Mesothelial cell of epicardium (in vitro differentiated cells): Measurements from ENCODE around the gene DGKQ. TPM values are rescaled to one million over a fixed set of nuclear protein-coding genes. Genes with fewer than 3 reads are reported as not detected.
"Not testable (repeated sequence)": the region's sequence is repeated elsewhere in the genome, so short reads cannot be mapped to it uniquely, and the experiment has no call there.

Source experiments
- DNase-seq, 2 experiments: peaks; one replicate each; pipeline ENCODE4 v3.0.0; 2021; ENCODE audit warnings: low spot score in 2 of 2; ENCODE audit not compliant: unreplicated experiment in 2 of 2
- H3K27ac Mint-ChIP-seq: 2 replicates; pipeline ENCODE4 v1.8.0; 2021; ENCODE audit warnings: mixed read lengths
- H3K27me3 Mint-ChIP-seq: 2 replicates; pipeline ENCODE4 v1.8.0; 2021; ENCODE audit warnings: low read depth, mixed read lengths
- H3K36me3 Mint-ChIP-seq: 2 replicates; pipeline ENCODE4 v1.8.0; 2021; ENCODE audit warnings: mixed read lengths
- H3K4me1 Mint-ChIP-seq: 2 replicates; pipeline ENCODE4 v1.8.0; 2021; ENCODE audit warnings: mixed read lengths
- H3K4me3 Mint-ChIP-seq: 2 replicates; pipeline ENCODE4 v1.8.0; 2021; ENCODE audit warnings: mild to moderate bottlenecking, moderate library complexity, mixed read lengths
- H3K9me3 Mint-ChIP-seq: 2 replicates; pipeline ENCODE4 v1.8.0; 2021; ENCODE audit warnings: mixed read lengths
- total RNA-seq: library from RNA; stranded (reverse); gene quantifications from 3 replicates; pipeline ENCODE4 v1.2.1, GENCODE V29; 2021
- TF ChIP-seq, protein P1 (sequence below): fragments of 200-600 bp; sonication (generic); IDR thresholded peaks from one replicate; pipeline ENCODE4 v1.5.0; 2021; ENCODE audit warnings: antibody characterized with exemption; ENCODE audit not compliant: unreplicated experiment

DGKQ gene
- total RNA-seq, 1 donor from 2014 or later = 15.6 TPM

GRCh38 chr4:924107-925096, 49.0 kb downstream of the DGKQ start:
- Mint-ChIP-seq H3K4me1 (peaks cover 8% of the 10 kb centered on the region), H3K27me3 (no peaks in the 10 kb centered on the region), H3K27ac (peak overlapping the region; percentile 36), H3K4me3 (no peak overlapping the region), H3K36me3 (peaks cover 8% of the 10 kb centered on the region), H3K9me3 (no peaks in the 10 kb centered on the region)
- TF ChIP-seq, protein P1, sequence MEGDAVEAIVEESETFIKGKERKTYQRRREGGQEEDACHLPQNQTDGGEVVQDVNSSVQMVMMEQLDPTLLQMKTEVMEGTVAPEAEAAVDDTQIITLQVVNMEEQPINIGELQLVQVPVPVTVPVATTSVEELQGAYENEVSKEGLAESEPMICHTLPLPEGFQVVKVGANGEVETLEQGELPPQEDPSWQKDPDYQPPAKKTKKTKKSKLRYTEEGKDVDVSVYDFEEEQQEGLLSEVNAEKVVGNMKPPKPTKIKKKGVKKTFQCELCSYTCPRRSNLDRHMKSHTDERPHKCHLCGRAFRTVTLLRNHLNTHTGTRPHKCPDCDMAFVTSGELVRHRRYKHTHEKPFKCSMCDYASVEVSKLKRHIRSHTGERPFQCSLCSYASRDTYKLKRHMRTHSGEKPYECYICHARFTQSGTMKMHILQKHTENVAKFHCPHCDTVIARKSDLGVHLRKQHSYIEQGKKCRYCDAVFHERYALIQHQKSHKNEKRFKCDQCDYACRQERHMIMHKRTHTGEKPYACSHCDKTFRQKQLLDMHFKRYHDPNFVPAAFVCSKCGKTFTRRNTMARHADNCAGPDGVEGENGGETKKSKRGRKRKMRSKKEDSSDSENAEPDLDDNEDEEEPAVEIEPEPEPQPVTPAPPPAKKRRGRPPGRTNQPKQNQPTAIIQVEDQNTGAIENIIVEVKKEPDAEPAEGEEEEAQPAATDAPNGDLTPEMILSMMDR = no peak
- DNase-seq = peak in 1 of 2 experiments; percentile 22

DNA sequence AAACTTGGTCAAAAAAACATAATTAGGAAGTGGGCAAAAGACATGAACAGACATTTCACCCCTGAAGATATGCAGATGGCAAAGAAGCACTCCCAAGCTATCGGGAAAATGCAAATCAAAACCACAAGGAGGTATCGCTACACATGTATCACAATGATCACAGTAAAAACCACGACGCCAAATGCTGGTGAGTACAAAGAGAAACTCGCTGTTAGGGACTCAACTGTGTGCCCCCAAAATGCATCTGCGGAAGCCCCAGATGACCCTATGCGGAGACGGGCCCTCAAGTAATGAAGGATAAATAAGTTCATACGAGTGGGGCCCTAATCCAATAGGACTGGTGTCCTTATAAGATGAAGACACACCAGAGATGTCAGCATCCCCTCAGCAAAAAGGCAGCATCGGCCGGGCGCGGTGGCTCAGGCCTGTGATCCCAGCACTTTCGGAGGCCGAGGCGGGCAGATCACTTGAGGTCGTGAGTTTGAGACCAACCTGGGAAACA, 51.5 kb downstream of the DGKQ start:
- Mint-ChIP-seq H3K9me3 (peaks cover 14% of the 10 kb centered on the region), H3K4me3 (no peak overlapping the region), H3K4me1 (peaks cover 8% of the 10 kb centered on the region), H3K27me3 (no peaks in the 10 kb centered on the region), H3K27ac (peak overlapping the region; percentile 28), H3K36me3 (peaks cover 20% of the 10 kb centered on the region)
- DNase-seq = peak in 1 of 2 experiments; percentile 13
- TF ChIP-seq, protein P1 = no peak

DNA sequence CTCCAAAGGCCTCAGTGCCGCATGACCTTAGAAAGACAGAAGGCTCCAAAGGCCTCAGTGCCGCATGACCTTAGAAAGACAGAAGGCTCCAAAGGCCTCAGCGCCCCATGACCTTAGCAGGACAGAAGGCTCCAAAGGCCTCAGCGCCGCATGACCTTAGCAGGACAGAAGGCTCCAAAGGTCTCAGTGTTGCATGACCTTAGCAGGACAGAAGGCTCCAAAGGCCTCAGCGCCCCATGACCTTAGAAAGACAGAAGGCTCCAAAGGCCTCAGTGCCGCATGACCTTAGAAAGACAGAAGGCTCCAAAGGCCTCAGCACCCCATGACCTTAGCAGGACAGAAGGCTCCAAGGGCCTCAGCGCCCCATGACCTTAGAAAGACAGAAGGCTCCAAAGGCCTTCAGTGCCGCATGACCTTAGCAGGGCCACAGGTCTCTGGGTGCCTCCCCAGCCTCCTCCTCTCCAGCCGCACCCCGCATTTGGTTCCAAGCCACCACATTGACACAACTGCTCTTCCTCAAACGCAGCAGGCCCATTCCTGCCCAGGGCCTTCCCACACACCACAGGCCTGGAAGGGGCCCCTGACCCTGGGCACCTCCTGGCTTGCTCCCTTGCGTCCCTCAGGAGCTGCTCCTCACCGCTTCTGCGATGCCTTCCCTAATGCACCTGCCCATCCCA, 54.2 kb downstream of the DGKQ start:
- H3K4me1 Mint-ChIP-seq, H3K4me3 Mint-ChIP-seq, H3K27me3 Mint-ChIP-seq, H3K27ac Mint-ChIP-seq: not testable (repeated sequence)
- peaks cover 20% of the 10 kb centered on the region for H3K36me3 Mint-ChIP-seq
- DNase-seq = peak in 1 of 2 experiments; percentile 20
- H3K9me3 Mint-ChIP-seq = peaks cover 18% of the 10 kb centered on the region

- not testable (repeated sequence) for DNase-seq, H3K27ac Mint-ChIP-seq, H3K27me3 Mint-ChIP-seq, H3K4me1 Mint-ChIP-seq, H3K4me3 Mint-ChIP-seq
- H3K9me3 Mint-ChIP-seq = peaks cover 18% of the 10 kb centered on the region
- peaks cover 20% of the 10 kb centered on the region for H3K36me3 Mint-ChIP-seq
Measured at GRCh38 chr4:918591-918990, 54.8 kb downstream of the DGKQ start.

DNA sequence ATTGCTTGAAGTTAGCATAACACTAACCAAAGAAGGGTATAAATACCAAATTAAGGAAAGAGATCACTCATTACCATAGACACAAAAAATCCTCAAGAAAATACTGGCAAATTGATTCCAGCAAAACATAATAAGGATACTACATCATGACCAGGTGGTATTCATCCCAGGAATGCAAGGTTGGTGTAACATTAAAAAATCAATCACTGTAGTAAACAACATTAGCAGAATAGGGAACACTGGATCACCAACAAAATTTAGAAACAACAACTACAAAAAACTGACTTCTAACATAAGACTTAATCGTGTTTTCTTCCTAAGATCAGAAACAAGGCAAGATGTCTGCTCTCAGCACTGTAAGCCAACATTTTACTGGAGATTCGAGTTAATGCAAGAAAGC, 55.4 kb downstream of the DGKQ start:
- TF ChIP-seq, protein P1 = no peak
- H3K27ac Mint-ChIP-seq = no peak overlapping the region
- no peaks in the 10 kb centered on the region for H3K27me3 Mint-ChIP-seq
- H3K4me3 Mint-ChIP-seq = no peak overlapping the region
- DNase-seq = no peak
- peaks cover 18% of the 10 kb centered on the region for H3K9me3 Mint-ChIP-seq
- H3K4me1 Mint-ChIP-seq = peaks cover 9% of the 10 kb centered on the region
- H3K36me3 Mint-ChIP-seq = peaks cover 20% of the 10 kb centered on the region

DNA sequence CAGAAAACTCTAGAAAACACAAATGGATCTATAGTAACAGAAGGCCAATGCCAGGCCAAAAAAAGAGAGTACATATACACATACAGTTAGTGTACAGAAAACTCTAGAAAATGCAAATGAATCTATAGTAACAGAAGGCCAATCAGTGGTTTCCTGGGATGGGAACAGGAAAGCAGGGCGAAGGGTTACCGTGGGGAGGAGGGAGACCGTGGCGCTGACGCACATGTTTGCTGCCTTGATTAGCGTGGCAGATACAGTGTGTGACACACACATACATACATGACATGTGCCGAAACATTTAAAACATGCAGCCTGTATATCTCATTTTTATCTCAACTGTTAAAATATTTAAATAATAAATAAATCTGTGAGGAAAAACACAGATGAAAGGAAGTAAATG, 55.9 kb downstream of the DGKQ start:
- Mint-ChIP-seq H3K36me3 (peaks cover 15% of the 10 kb centered on the region), H3K4me1 (peaks cover 9% of the 10 kb centered on the region), H3K9me3 (peaks cover 18% of the 10 kb centered on the region), H3K4me3 (no peak overlapping the region), H3K27me3 (no peaks in the 10 kb centered on the region), H3K27ac (no peak overlapping the region)
- peak in 1 of 2 experiments; percentile 9 for DNase-seq
- TF ChIP-seq, protein P1 = no peak
